ENCODE measurements around the gene RPL14. TPM values are rescaled to one million over a fixed set of nuclear protein-coding genes. Genes with fewer than 3 reads are reported as not detected.
"Not testable (repeated sequence)": the region's sequence is repeated elsewhere in the genome, so short reads cannot be mapped to it uniquely, and the experiment has no call there.

RPL14 gene
- total and polyA plus RNA-seq, 3 donors from 2014 or later = 100 to 361 (median 170) TPM

DNA sequence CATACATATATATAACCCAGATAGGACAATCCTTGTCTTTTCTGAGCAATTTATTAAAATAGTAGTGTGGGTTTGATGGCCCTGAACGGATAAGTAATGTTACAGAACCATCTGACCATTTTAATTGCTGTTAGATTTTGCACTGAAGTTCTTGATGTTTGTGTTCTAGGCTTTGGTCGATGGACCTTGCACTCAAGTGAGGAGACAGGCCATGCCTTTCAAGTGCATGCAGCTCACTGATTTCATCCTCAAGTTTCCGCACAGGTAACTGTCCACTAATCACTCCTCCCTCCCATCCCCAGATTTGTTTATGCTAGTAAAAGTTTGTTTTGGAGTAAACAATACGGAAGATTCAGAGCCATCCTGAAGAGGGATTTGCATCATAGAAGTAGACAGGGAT lies 1.3 kb downstream of the RPL14 start:
- Histone ChIP-seq H3K36me3 (ENCODE audit: low read depth, missing control alignments) (no peaks in the 10 kb centered on the region), H3K27ac (no peak overlapping the region), H3K27me3 (no peaks in the 10 kb centered on the region), H3K4me3 (no peak overlapping the region), H3K9me3 (no peaks in the 10 kb centered on the region), H3K4me1 (peaks cover 16% of the 10 kb centered on the region)
- no peak for TF ChIP-seq POLR2A (IDR thresholded peaks at IDR 0.05)
- TF ChIP-seq CTCF (IDR thresholded peaks at IDR 0.05) = no peak
- intact Hi-C loops (cut with DNase I; ENCODE audit: low total_unique reads) = loop anchor here (10.0 kb wide), 1 partner anchor 144 kb away; no protein-coding TSS in a partner anchor
- 86 to 90% methylated on average over 4 of the region's 4 CpGs for WGBS, 2 donors
- no peak for DNase-seq

- H3K4me1 ChIP-seq = peaks cover 12% of the 10 kb centered on the region
- H3K4me3 ChIP-seq; H3K27ac ChIP-seq; intact Hi-C loops (cut with DNase I; ENCODE audit: low total_unique reads); H3K36me3 ChIP-seq (ENCODE audit: low read depth, missing control alignments); H3K27me3 ChIP-seq; H3K9me3 ChIP-seq; DNase-seq: not testable (repeated sequence)
- WGBS, 2 donors = 81 to 85% methylated on average over 6 of the region's 6 CpGs
Observed at GRCh38 chr3:40460481-40460880, 3.3 kb downstream of the RPL14 start.

DNA sequence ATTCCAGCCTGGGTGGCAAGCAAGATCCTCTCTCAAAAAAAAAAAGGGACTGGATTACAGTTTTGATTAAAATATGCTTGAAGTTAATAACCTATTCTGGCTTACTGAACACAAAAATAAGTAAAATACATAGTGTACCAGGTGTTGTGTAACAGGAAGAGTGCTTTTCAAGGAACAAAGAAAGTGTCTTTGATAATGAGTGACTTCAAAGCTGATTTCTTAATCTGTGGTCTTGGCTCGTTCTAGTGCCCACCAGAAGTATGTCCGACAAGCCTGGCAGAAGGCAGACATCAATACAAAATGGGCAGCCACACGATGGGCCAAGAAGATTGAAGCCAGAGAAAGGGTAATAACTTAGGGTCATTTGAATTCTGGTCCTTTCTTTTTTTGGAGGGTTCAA lies 4.0 kb downstream of the RPL14 start:
- no peaks in the 10 kb centered on the region for H3K27me3 ChIP-seq
- peaks cover 12% of the 10 kb centered on the region for H3K4me1 ChIP-seq
- H3K4me3 ChIP-seq = no peak overlapping the region
- H3K9me3 ChIP-seq = no peaks in the 10 kb centered on the region
- H3K27ac ChIP-seq = no peak overlapping the region
- WGBS, 2 donors = 81 to 84% methylated on average over 3 of the region's 3 CpGs
- no peaks in the 10 kb centered on the region for H3K36me3 ChIP-seq (ENCODE audit: low read depth, missing control alignments)
- no peak for DNase-seq
- intact Hi-C loops (cut with DNase I; ENCODE audit: low total_unique reads) = no loop called here
- TF ChIP-seq CTCF (IDR thresholded peaks at IDR 0.05) = no peak
- TF ChIP-seq POLR2A (IDR thresholded peaks at IDR 0.05) = no peak

DNA sequence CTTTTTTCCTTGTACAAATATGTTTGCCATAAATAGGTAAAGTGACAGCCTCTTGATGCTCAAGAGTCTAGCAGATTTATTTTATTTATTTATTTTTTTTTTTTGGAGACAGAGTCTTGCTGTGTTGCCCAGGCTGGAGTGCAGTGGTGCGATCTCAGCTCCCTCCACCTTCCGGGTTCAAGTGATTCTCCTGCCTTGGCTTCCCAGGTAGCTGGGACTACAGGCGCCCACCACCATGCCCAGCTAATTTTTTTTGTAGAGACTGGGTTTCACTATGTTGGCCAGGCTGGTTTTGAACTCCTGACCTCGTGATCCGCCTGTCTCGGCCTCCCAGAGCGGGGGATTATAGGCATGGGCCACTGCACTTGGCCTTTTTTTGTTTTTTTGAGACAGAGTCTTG lies 5.7 kb downstream of the RPL14 start:
- H3K36me3 ChIP-seq (ENCODE audit: low read depth, missing control alignments); DNase-seq; H3K9me3 ChIP-seq; intact Hi-C loops (cut with DNase I; ENCODE audit: low total_unique reads); H3K4me3 ChIP-seq; H3K27me3 ChIP-seq; H3K27ac ChIP-seq: not testable (repeated sequence)
- 93 to 95% methylated on average over 7 of the region's 7 CpGs for WGBS, 2 donors
- H3K4me1 ChIP-seq = peaks cover 12% of the 10 kb centered on the region

DNA sequence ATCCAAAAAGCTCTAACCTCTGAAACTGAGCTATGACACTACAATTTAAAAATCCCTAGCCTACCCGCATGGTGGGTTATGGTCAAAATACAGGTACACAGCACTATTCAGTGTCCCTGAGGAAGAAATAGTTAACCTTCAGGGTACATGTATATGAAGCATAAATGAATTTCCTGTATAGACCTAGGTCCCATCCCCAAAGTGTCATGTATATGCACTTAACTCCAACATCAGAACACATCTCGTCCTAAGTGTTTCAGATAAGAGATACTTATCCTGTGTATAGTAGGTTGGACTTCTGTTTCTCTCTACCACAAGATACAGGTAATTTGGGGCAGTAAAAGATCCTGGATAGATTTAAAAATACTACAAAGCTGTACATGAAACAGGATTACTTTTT lies 6.4 kb downstream of the RPL14 start:
- TF ChIP-seq POLR2A (IDR thresholded peaks at IDR 0.05) (no peak), CTCF (IDR thresholded peaks at IDR 0.05) (no peak)
- Histone ChIP-seq H3K36me3 (ENCODE audit: low read depth, missing control alignments) (no peaks in the 10 kb centered on the region), H3K27ac (no peak overlapping the region), H3K4me1 (peaks cover 5% of the 10 kb centered on the region), H3K4me3 (no peak overlapping the region), H3K27me3 (no peaks in the 10 kb centered on the region), H3K9me3 (no peaks in the 10 kb centered on the region)
- no peak for DNase-seq
- WGBS, 2 donors = 82 to 88% methylated on average over 2 of the region's 2 CpGs
- intact Hi-C loops (cut with DNase I; ENCODE audit: low total_unique reads) = no loop called here

DNA sequence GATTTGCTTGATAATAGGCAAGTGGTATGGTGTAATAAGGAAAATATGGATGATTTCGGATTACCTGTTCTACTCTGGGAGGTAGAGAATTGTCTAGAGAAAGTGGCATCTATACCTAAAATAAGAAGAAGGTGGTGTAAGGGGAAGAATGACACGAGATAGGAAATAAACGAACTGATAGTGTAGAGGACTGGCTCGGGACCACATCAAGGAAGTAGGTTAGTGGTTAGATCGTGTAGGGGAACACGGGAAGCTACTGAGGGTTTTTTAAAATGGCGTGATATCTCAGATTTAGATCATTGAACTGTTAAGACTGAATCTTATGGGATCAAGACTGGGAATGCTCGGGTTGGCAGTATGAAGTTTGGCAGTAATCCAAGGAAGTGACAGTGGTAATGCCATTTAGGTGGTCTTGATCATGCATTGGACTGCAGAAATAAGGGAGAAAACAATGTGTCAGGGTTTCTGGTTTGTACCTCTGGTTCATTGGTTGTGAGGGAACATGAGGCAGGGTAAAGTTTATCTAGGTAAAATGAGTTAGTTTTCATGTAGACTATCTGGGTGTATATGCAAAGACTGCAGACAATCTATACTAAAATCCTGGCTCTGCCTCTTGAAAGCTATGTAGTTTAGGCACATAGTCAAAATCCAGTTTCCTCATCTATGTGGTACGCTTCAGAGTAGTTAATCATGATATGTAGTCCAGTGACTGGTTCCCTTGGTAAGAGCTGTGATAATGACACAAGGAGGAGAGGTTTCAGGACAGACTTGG lies 7.4 kb downstream of the RPL14 start:
- Histone ChIP-seq H3K27me3 (no peaks in the 10 kb centered on the region), H3K9me3 (no peaks in the 10 kb centered on the region), H3K36me3 (ENCODE audit: low read depth, missing control alignments) (no peaks in the 10 kb centered on the region), H3K27ac (no peak overlapping the region), H3K4me1 (no peaks in the 10 kb centered on the region), H3K4me3 (no peak overlapping the region)
- intact Hi-C loops (cut with DNase I; ENCODE audit: low total_unique reads) = no loop called here
- 64 to 70% methylated on average over 8 to 9 of the region's 9 CpGs for WGBS, 2 donors
- TF ChIP-seq CTCF (IDR thresholded peaks at IDR 0.05) = no peak
- TF ChIP-seq POLR2A (IDR thresholded peaks at IDR 0.05) = no peak
- DNase-seq = no peak

Data from testis (tissue), 3 donors.